ENCODE measurements around the gene TMEM208. TPM values are rescaled to one million over a fixed set of nuclear protein-coding genes. Genes with fewer than 3 reads are reported as not detected.

TMEM208 gene
- total RNA-seq, 4 donors from 2014 or later = 10.2 to 57.9 (median 27.3) TPM

- Histone ChIP-seq H3K36me3 (no peaks in the 10 kb centered on the region), H3K9me3 (no peaks in the 10 kb centered on the region), H3K27me3 (no peaks in the 10 kb centered on the region), H3K27ac (no peak overlapping the region), H3K4me3 (no peak overlapping the region), H3K4me1 (no peaks in the 10 kb centered on the region)
- no peak for TF ChIP-seq POLR2A (IDR thresholded peaks at IDR 0.05)
- TF ChIP-seq, protein P1, sequence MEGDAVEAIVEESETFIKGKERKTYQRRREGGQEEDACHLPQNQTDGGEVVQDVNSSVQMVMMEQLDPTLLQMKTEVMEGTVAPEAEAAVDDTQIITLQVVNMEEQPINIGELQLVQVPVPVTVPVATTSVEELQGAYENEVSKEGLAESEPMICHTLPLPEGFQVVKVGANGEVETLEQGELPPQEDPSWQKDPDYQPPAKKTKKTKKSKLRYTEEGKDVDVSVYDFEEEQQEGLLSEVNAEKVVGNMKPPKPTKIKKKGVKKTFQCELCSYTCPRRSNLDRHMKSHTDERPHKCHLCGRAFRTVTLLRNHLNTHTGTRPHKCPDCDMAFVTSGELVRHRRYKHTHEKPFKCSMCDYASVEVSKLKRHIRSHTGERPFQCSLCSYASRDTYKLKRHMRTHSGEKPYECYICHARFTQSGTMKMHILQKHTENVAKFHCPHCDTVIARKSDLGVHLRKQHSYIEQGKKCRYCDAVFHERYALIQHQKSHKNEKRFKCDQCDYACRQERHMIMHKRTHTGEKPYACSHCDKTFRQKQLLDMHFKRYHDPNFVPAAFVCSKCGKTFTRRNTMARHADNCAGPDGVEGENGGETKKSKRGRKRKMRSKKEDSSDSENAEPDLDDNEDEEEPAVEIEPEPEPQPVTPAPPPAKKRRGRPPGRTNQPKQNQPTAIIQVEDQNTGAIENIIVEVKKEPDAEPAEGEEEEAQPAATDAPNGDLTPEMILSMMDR (IDR thresholded peaks at IDR 0.05) = no peak
- intact Hi-C loops (cut with DNase I; ENCODE audit: low total_unique reads) = no loop called here
- DNase-seq = no peak
These were observed 42.8 kb downstream of the TMEM208 start for GRCh38 chr16:67269766-67270165.

DNA sequence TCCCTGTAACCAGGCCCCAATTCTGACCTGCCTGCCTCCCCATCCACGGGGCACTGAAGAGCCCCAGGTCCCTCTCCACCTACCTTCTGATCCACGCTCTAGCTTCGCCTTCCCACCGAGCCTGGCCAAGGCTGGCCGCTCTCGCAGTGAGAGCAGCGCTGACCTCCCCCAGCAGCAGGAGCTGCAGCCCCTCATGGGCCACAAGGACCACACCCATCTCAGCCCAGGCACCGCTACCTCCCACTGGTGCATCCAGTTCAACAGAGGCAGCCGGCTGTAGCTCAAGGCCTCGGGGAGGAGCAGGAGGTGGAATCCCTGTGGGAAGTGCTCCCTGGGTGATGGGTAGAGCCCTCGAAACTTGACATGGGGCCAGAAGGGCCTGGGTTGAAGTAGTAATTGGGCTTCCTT is 44.0 kb downstream of the TMEM208 start:
- intact Hi-C loops (cut with DNase I; ENCODE audit: low total_unique reads) = no loop called here
- no peak for TF ChIP-seq POLR2A (IDR thresholded peaks at IDR 0.05)
- TF ChIP-seq, protein P1 (IDR thresholded peaks at IDR 0.05) = no peak
- DNase-seq = no peak
- Histone ChIP-seq H3K4me1 (no peaks in the 10 kb centered on the region), H3K4me3 (no peak overlapping the region), H3K36me3 (no peaks in the 10 kb centered on the region), H3K9me3 (no peaks in the 10 kb centered on the region), H3K27ac (no peak overlapping the region), H3K27me3 (no peaks in the 10 kb centered on the region)

DNA sequence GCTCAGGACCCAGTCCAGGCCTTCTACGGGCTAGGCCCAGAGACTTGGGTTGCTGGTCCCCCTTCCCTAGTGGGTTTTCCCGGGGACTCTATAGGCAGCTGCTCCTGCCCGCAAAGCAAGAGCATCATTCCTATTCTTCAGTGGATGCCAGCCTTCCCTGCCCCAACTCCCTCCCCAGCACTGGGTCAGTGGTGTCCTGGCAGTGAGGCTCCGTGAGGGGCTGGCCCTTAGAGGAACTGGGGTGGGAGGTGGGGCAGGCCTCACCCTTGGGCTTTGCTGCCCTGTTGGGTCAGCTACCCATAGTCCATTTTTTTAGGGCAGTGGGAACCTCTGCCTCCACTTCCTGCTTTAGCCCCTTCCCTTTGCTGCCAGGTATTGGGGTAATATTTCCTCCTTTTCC is 44.5 kb downstream of the TMEM208 start:
- TF ChIP-seq, protein P1 (IDR thresholded peaks at IDR 0.05) = no peak
- TF ChIP-seq POLR2A (IDR thresholded peaks at IDR 0.05) = no peak
- Histone ChIP-seq H3K9me3 (no peaks in the 10 kb centered on the region), H3K36me3 (no peaks in the 10 kb centered on the region), H3K27me3 (no peaks in the 10 kb centered on the region), H3K27ac (no peak overlapping the region), H3K4me3 (no peak overlapping the region), H3K4me1 (no peaks in the 10 kb centered on the region)
- DNase-seq = no peak
- intact Hi-C loops (cut with DNase I; ENCODE audit: low total_unique reads) = no loop called here

DNA sequence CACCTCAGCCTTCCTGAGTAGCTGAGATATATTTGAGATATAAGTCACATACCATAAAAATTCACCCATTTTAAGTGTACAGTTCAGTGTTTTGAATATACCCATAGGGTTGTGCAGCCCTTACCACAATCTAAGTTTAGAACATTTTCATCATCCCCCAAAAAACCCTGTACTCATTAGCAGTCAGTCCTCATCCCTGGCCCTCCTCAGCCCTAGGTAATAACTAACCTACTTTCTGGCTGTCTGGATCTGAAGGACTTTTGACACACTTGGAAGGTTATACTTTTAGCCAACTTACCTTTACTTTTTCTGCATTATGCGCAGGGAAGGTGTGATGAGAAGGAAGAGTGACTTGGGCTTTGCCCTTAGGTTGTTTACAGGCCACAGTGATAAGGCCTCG is 48.4 kb downstream of the TMEM208 start:
- no peak overlapping the region for H3K27ac ChIP-seq
- DNase-seq = no peak
- H3K9me3 ChIP-seq = no peaks in the 10 kb centered on the region
- TF ChIP-seq, protein P1 (IDR thresholded peaks at IDR 0.05) = no peak
- TF ChIP-seq POLR2A (IDR thresholded peaks at IDR 0.05) = no peak
- intact Hi-C loops (cut with DNase I; ENCODE audit: low total_unique reads) = no loop called here
- H3K27me3 ChIP-seq = no peaks in the 10 kb centered on the region
- H3K4me1 ChIP-seq = peaks cover 0 to 5% of the 10 kb centered on the region in 2 donors
- H3K36me3 ChIP-seq = no peaks in the 10 kb centered on the region
- H3K4me3 ChIP-seq = no peak overlapping the region

GRCh38 chr16:67277294-67277998 is 50.5 kb downstream of the TMEM208 start:
- Histone ChIP-seq H3K27me3 (no peaks in the 10 kb centered on the region), H3K4me3 (no peak overlapping the region), H3K27ac (peak overlapping the region; percentile 53 to 75), H3K4me1 (peaks cover 0 to 5% of the 10 kb centered on the region in 2 donors), H3K36me3 (no peaks in the 10 kb centered on the region), H3K9me3 (no peaks in the 10 kb centered on the region)
- intact Hi-C loops (cut with DNase I; ENCODE audit: low total_unique reads) = no loop called here
- no peak for TF ChIP-seq POLR2A (IDR thresholded peaks at IDR 0.05)
- TF ChIP-seq, protein P1 (IDR thresholded peaks at IDR 0.05) = no peak
- DNase-seq = peak; percentile 67 to 69
